Heart right ventricle (tissue), 16 donors: Measurements from ENCODE around the gene CD200R1L. TPM values are rescaled to one million over a fixed set of nuclear protein-coding genes. Genes with fewer than 3 reads are reported as not detected.
"Not testable (repeated sequence)": the region's sequence is repeated elsewhere in the genome, so short reads cannot be mapped to it uniquely, and the experiment has no call there.

Source experiments
- ATAC-seq, 8 donors: fragments of 200-7000 bp; cut with Tn5 transposase; one replicate each; pipeline ENCODE4 v1.9.1; 2020; ENCODE audit warnings: mild to moderate bottlenecking in 8 of 8, moderate library complexity in 8 of 8, moderate number of reproducible peaks in 1 of 8
- DNase-seq, 2 donors: peaks; one replicate each; pipeline ENCODE4 v3.0.0-alpha.2; 2020
- H3K27ac ChIP-seq, 10 donors: fragments of 200-600 bp; sonication (generic) in 2 of 10; one replicate each; pipeline versions ENCODE4 v1.5.0 to v1.8.0; 2020 to 2022; ENCODE audit warnings: mild to moderate bottlenecking in 3 of 10
- H3K27me3 ChIP-seq, 7 donors: fragments of 200-600 bp; one replicate each; pipeline ENCODE4 v1.8.0; 2021 to 2022; ENCODE audit warnings: mild to moderate bottlenecking in 2 of 7
- H3K36me3 ChIP-seq, 9 donors: fragments of 200-600 bp; sonication (generic) in 1 of 9; one replicate each; pipeline versions ENCODE4 v1.5.0 to v1.8.0; 2020 to 2022; ENCODE audit warnings: mild to moderate bottlenecking in 2 of 9
- H3K4me1 ChIP-seq, 9 donors: fragments of 200-600 bp; sonication (generic) in 1 of 9; one replicate each; pipeline versions ENCODE4 v1.5.0 to v1.8.0; 2020 to 2022; ENCODE audit warnings: mild to moderate bottlenecking in 4 of 9
- H3K4me3 ChIP-seq, 10 donors: fragments of 200-600 bp; sonication (generic) in 2 of 10; one replicate each; pipeline versions ENCODE4 v1.5.0 to v1.8.0; 2020 to 2022; ENCODE audit warnings: mild to moderate bottlenecking in 7 of 10, moderate library complexity in 2 of 10
- H3K9me3 ChIP-seq, 11 donors: fragments of 200-600 bp in 10 of 11; sonication (generic) in 2 of 11; one replicate each; pipeline versions ENCODE4 v1.5.0 to v1.8.0; 2013 to 2022; ENCODE audit warnings: mild to moderate bottlenecking in 2 of 11, control low read depth in 1 of 11, moderate library complexity in 1 of 11
- CTCF ChIP-seq, 9 donors: fragments of 200-600 bp; sonication (generic) in 2 of 9; IDR thresholded peaks; one replicate each; pipeline versions ENCODE4 v1.5.0 to v1.8.0; 2021 to 2022; ENCODE audit warnings: antibody characterized with exemption in 9 of 9, mild to moderate bottlenecking in 5 of 9, moderate library complexity in 1 of 9
- WGBS, 2 donors: extraction: QIAGEN DNeasy Blood & Tissue Kit; methylation state at CpG; one replicate each; pipeline ENCODE4 v1.1.7; 2013; ENCODE audit warnings: inconsistent platforms in 1 of 2; 5-methylcytosine and 5-hydroxymethylcytosine counted together
- intact Hi-C, 10 donors: fragments of 100-400 bp; cut with DNase I; formaldehyde crosslinking; loops; one replicate each; pipeline versions ENCODE4 v1.11.1 to v1.14.2; 2022
- polyA plus RNA-seq, 2 donors: library from polyadenylated mRNA; stranded (reverse); fragments of 200-250 nt; gene quantifications; one replicate each; pipeline ENCODE4 v1.2.3, GENCODE V29; 2013
- total RNA-seq, 10 donors: library from RNA; stranded (reverse); fragmentation: NEBNext Ultra II Directional in 3 of 10; extraction: Animal tissue kit (Norgen Biotek cat#: 25700) in 3 of 10; gene quantifications; one replicate each; pipeline versions ENCODE4 v1.2.1 to v1.2.4, GENCODE V29; 2021 to 2023
- donor health status: Arrhythmogenic right ventricular cardiomyopathy.
- donor health status: ischemic (EF 13 %, LVEDD 7.1; RV severe dilation, severe dysfunction).
- donor health status: healthy with polysubstance abuse.
- donor health status: DM: no; HTN: yes; CAD: no.
- donor health status: DM: no; HTN: no; CAD: no.
- donor health status: ischemic (EF 25% LVEDD 6.9; RV normal size, moderate dysfunction).
- donor health status: ischemic (EF 25% LVEDD 5.7; RV mildly dilated, moderate dysfunction).
- donor health status: healthy.
- donor health status: DM: yes; HTN: yes; CAD: no.
- donor health status: Ischemic cardiomyopathy.
- donor health status: ischemic (EF 35%, LVEDD 5.7; RV mildly dilated, moderate dysfunction).
- donor health status: nonischemic (EF 11% LVEDD 7.7; RV severe dilation, severe dysfunction).
- donor health status: DM: yes; HTN: yes; CAD: no.
- donor health status: PGD.
- donor health status: ischemic (EF 29% LVEDD 5.4; RV normal size, mild dysfunction).
- donor health status: nonischemic (EF 23%, LVEDD 6.1; RV moderate dilation, normal function).

Gene CD200R1L
- total and polyA plus RNA-seq, 12 donors, result not detected

- ATAC-seq (peak in 2 of 8 donors; percentile 35 to 49), DNase-seq (no peak)
- intact Hi-C loops, result no loop called here
- no peak for TF ChIP-seq CTCF (IDR thresholded peaks at IDR 0.05)
- 70 to 72% methylated on average over 2 of the region's 2 CpGs for WGBS, 2 donors
- peaks cover 0 to 36% (median 6%) of the 10 kb centered on the region in 11 donors for H3K9me3 ChIP-seq
- H3K4me1 ChIP-seq, result peaks cover 0 to 29% (median 0%) of the 10 kb centered on the region in 9 donors
- no peaks in the 10 kb centered on the region for H3K36me3 ChIP-seq
- H3K27ac ChIP-seq, result peak overlapping the region in 1 of 10 donors; percentile 65
- no peaks in the 10 kb centered on the region for H3K27me3 ChIP-seq
- no peak overlapping the region for H3K4me3 ChIP-seq
Measured at GRCh38 chr3:112858410-112859069, 11.9 kb upstream of the CD200R1L start.

- Histone ChIP-seq H3K36me3 (no peaks in the 10 kb centered on the region), H3K27ac (peak overlapping the region in 1 of 10 donors; percentile 65), H3K4me3 (no peak overlapping the region), H3K27me3 (no peaks in the 10 kb centered on the region), H3K9me3 (peaks cover 0 to 38% (median 6%) of the 10 kb centered on the region in 11 donors), H3K4me1 (peaks cover 0 to 29% (median 0%) of the 10 kb centered on the region in 9 donors)
- DNase-seq (no peak), ATAC-seq (no peak)
- intact Hi-C loops, result no loop called here
- TF ChIP-seq CTCF (IDR thresholded peaks at IDR 0.05), result no peak
Measured at GRCh38 chr3:112857526-112857925, 10.9 kb upstream of the CD200R1L start.

- no peak for TF ChIP-seq CTCF (IDR thresholded peaks at IDR 0.05)
- Histone ChIP-seq H3K36me3 (no peaks in the 10 kb centered on the region), H3K4me1 (peaks cover 0 to 29% (median 0%) of the 10 kb centered on the region in 9 donors), H3K9me3 (peaks cover 0 to 47% (median 8%) of the 10 kb centered on the region in 11 donors), H3K4me3 (no peak overlapping the region), H3K27me3 (no peaks in the 10 kb centered on the region), H3K27ac (no peak overlapping the region)
- DNase-seq, result no peak
- intact Hi-C loops, result no loop called here
- ATAC-seq, result no peak
Measured at GRCh38 chr3:112856537-112856936, 9.9 kb upstream of the CD200R1L start.

- DNase-seq (no peak), ATAC-seq (no peak)
- no peak overlapping the region for H3K4me3 ChIP-seq
- intact Hi-C loops, result no loop called here
- H3K9me3 ChIP-seq, result peaks cover 0 to 54% (median 10%) of the 10 kb centered on the region in 11 donors
- peaks cover 0 to 29% (median 0%) of the 10 kb centered on the region in 9 donors for H3K4me1 ChIP-seq
- H3K27me3 ChIP-seq, result no peaks in the 10 kb centered on the region
- TF ChIP-seq CTCF (IDR thresholded peaks at IDR 0.05), result no peak
- no peak overlapping the region for H3K27ac ChIP-seq
- no peaks in the 10 kb centered on the region for H3K36me3 ChIP-seq
Measured at GRCh38 chr3:112855883-112856282, 9.2 kb upstream of the CD200R1L start.

- ATAC-seq, intact Hi-C loops, H3K27ac ChIP-seq, DNase-seq, H3K4me3 ChIP-seq, H3K36me3 ChIP-seq, H3K27me3 ChIP-seq: not testable (repeated sequence)
- H3K9me3 ChIP-seq, result peaks cover 0 to 60% (median 12%) of the 10 kb centered on the region in 11 donors
- WGBS, 2 donors, result 72 to 82% methylated on average over 3 of the region's 3 CpGs
- peaks cover 0 to 29% (median 0%) of the 10 kb centered on the region in 9 donors for H3K4me1 ChIP-seq
Measured at GRCh38 chr3:112855074-112855473, 8.4 kb upstream of the CD200R1L start.
